Activated CD8-positive, alpha-beta memory T cell treated with anti-CD3 and anti-CD28 coated beads, Interleukin-2, amount 50 U/mL, for 1 hour (primary cell): ENCODE data around the gene SOHLH1.
"Not testable (repeated sequence)": the region's sequence is repeated elsewhere in the genome, so short reads cannot be mapped to it uniquely, and the experiment has no call there.

Source experiments
- DNase-seq: peaks from one replicate; pipeline ENCODE4 v3.0.0-alpha.2; 2020; ENCODE audit errors: extremely low read depth

Gene SOHLH1

GRCh38 chr9:135678236-135679017, 20.9 kb downstream of the SOHLH1 start:
- no peak for DNase-seq

GRCh38 chr9:135677641-135678168, 21.6 kb downstream of the SOHLH1 start:
- DNase-seq, result no peak

- no peak for DNase-seq
Measured at GRCh38 chr9:135676891-135677290, 22.4 kb downstream of the SOHLH1 start.

GRCh38 chr9:135674977-135675376, 24.3 kb downstream of the SOHLH1 start:
- no peak for DNase-seq

GRCh38 chr9:135673941-135674340, 25.3 kb downstream of the SOHLH1 start:
- no peak for DNase-seq

- not testable (repeated sequence) for DNase-seq
Measured at GRCh38 chr9:135672786-135673185, 26.5 kb downstream of the SOHLH1 start.

GRCh38 chr9:135671591-135672041, 27.7 kb downstream of the SOHLH1 start:
- no peak for DNase-seq

GRCh38 chr9:135670721-135671590, 28.3 kb downstream of the SOHLH1 start:
- DNase-seq, result no peak

- DNase-seq, result no peak
Measured at GRCh38 chr9:135669616-135670285, 29.5 kb downstream of the SOHLH1 start.

- DNase-seq, result not testable (repeated sequence)
Measured at GRCh38 chr9:135669018-135669417, 30.3 kb downstream of the SOHLH1 start.

GRCh38 chr9:135667463-135668001, 31.7 kb downstream of the SOHLH1 start:
- DNase-seq, result no peak

- DNase-seq, result no peak
Measured at GRCh38 chr9:135666534-135667462, 32.5 kb downstream of the SOHLH1 start.

- DNase-seq, result no peak
Measured at GRCh38 chr9:135665795-135666189, 33.5 kb downstream of the SOHLH1 start.

- DNase-seq, result no peak
Measured at GRCh38 chr9:135664801-135665794, 34.2 kb downstream of the SOHLH1 start.

GRCh38 chr9:135664266-135664665, 35.0 kb downstream of the SOHLH1 start:
- DNase-seq, result no peak

GRCh38 chr9:135663857-135664256, 35.4 kb downstream of the SOHLH1 start:
- DNase-seq, result no peak

GRCh38 chr9:135663451-135663770, 35.9 kb downstream of the SOHLH1 start:
- DNase-seq, result no peak

GRCh38 chr9:135662758-135663450, 36.4 kb downstream of the SOHLH1 start, which contains the start of gene LCN9:
Gene LCN9 (plus strand): TSS chr9:135663309. CDS start chr9:135663322, 13 bp downstream.
- no peak for DNase-seq
